Measurements from ENCODE around the gene MSRB1.
"Not testable (repeated sequence)": the region's sequence is repeated elsewhere in the genome, so short reads cannot be mapped to it uniquely, and the experiment has no call there.

MSRB1 gene

DNA sequence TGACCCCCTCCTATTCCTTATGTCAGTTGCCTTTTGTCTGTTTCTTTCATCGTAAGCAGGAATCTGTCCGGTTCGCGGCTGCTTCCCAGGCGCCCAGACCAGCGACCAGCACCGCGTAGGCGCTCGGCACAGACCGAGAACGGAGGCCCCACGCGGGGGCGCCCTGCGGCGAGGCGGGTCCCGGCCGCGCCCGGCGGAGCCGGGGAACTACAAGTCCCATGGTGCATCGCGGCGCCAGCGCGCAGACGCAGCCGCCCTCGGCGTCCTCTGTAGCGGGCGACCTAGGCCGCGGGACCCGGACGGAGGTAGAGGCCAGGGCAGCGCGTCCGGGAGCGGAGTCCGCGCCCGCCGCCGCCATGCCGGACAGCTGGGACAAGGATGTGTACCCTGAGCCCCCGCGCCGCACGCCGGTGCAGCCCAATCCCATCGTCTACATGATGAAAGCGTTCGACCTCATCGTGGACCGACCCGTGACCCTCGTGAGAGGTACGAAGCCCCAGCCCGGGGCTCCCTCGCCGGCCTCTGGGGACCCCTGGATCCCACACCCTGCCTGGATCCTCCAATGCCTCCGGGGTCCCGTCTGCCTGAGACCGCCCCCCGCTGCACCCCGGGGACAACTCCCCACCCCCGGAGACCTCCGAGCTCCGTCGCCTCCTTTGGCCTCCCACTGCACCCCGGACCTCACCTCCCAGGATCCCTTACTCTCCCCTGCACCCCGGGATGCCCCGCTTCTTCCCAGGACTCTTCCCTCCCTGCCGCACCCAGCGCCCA is 16.5 kb upstream of the MSRB1 start, which contains the start of gene NDUFB10:
Gene NDUFB10, plus strand, starts transcription at position 270 of the 771 bp plus-strand sequence. Its CDS starts 87 bp downstream, at position 357.
- H3K27me3 ChIP-seq (ENCODE audit: control insufficient read depth, insufficient read depth, low read length): no peaks in the 10 kb centered on the region
- peaks cover 1% of the 10 kb centered on the region; the same call in 1 of the 2 replicates for H3K4me1 ChIP-seq (ENCODE audit: control insufficient read depth, insufficient read depth, low read length)
- H3K27ac ChIP-seq (ENCODE audit: low read length): no peak within 1 kb of the TSS
- WGBS (ENCODE audit: insufficient coverage, insufficient read length): no CpG with 5 or more reads among the region's 79 CpGs
- no peaks in the 10 kb centered on the region for H3K9me3 ChIP-seq (ENCODE audit: control insufficient read depth, insufficient read depth, low read length)
- H3K4me3 ChIP-seq (ENCODE audit: low read length): peak within 1 kb of the TSS; percentile 77; the same call in 1 of the 2 replicates
- peaks cover 18% of the 10 kb centered on the region; the same call in 1 of the 2 replicates for H3K36me3 ChIP-seq (ENCODE audit: control insufficient read depth, insufficient read depth, low read length)
- peak; percentile 79 for DNase-seq (ENCODE audit: low read depth, low spot score)

DNA sequence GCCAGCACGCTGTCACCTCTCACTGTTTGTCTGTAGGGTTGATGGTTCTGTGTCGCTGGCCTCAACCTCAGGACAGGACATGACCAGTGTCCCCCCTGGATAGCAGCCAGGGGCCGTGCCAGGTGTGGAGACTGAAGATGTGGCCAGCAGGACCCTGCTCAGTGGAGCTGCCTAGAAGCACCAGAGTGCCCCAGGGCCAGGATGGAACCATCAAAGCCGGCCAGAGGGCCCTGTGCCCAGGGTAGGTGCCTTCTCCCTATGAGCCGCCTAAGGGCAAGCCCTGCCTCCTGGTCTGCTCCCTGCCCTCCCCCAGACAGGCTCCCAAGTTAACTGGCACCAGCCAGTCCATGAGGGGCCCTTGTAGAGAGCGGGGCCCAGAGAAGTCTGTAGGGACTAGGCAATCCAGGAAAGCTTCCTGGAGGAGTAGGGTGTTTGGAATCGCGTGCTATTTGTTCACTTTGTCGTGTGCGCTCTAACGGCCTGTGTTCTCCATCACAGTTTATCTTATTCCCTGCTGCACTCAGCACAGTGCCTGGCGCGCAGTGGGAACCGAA is 15.8 kb upstream of the MSRB1 start:
- Histone ChIP-seq H3K4me1 (ENCODE audit: control insufficient read depth, insufficient read depth, low read length) (peaks cover 1% of the 10 kb centered on the region; the same call in 1 of the 2 replicates), H3K27ac (ENCODE audit: low read length) (no peak overlapping the region), H3K4me3 (ENCODE audit: low read length) (peak overlapping the region; percentile 77; the same call in 1 of the 2 replicates), H3K27me3 (ENCODE audit: control insufficient read depth, insufficient read depth, low read length) (no peaks in the 10 kb centered on the region), H3K36me3 (ENCODE audit: control insufficient read depth, insufficient read depth, low read length) (peaks cover 14% of the 10 kb centered on the region; the same call in 1 of the 2 replicates), H3K9me3 (ENCODE audit: control insufficient read depth, insufficient read depth, low read length) (no peaks in the 10 kb centered on the region)
- DNase-seq (ENCODE audit: low read depth, low spot score): no peak
- no CpG with 5 or more reads among the region's 14 CpGs for WGBS (ENCODE audit: insufficient coverage, insufficient read length)

DNA sequence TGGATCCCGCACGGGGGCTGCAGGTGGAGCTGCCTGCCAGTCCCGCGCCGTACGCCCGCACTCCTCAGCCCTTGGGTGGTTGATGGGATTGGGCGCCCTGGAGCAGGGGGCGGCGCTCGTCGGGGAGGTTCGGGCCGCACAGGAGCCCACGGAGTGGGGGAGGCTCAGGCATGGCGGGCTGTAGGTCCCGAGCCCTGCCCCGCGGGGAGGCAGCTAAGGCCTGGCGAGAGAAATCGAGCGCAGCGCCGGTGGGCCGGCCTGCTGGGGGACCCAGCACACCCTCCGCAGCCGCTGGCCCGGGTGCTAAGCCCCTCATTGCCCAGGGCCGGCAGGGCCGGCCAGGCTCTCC is 15.1 kb upstream of the MSRB1 start:
- peaks cover 11% of the 10 kb centered on the region; the same call in 1 of the 2 replicates for H3K36me3 ChIP-seq (ENCODE audit: control insufficient read depth, insufficient read depth, low read length)
- not testable (repeated sequence) for H3K9me3 ChIP-seq (ENCODE audit: control insufficient read depth, insufficient read depth, low read length); DNase-seq (ENCODE audit: low read depth, low spot score); H3K4me1 ChIP-seq (ENCODE audit: control insufficient read depth, insufficient read depth, low read length); H3K27me3 ChIP-seq (ENCODE audit: control insufficient read depth, insufficient read depth, low read length); H3K4me3 ChIP-seq (ENCODE audit: low read length); H3K27ac ChIP-seq (ENCODE audit: low read length)
- WGBS (ENCODE audit: insufficient coverage, insufficient read length): no CpG with 5 or more reads among the region's 30 CpGs

DNA sequence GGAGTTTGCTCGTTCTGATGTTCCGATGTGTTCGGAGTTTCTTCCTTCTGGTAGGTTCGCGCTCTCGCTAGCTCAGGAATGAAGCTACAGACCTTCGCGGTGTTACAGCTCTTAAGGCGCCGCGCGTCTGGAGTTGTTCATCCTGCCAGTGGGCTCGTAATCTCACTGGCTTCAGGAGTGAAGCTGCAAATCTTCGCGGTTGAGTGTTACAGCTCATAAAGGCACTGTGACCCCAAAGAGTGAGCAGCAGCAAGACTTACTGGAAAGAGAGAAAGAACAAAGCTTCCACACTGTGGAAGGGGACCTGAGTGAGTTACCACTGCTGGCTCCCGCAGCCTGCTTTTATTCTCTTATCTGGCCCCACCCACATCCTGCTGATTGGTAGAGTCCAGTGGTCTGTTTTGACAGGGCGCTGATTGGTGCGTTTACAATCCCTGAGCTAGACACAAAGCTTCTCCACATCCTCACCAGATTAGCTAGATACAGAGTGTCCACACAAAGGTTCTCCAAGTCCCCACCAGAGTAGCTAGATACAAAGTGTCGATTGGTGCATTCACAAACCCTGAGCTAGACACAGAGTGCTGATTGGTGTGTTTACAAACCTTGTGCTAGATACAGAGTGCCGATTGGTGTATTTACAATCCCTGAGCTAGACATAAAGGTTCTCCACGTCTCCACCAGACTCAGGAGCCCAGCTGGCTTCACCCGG is 14.6 kb upstream of the MSRB1 start:
- not testable (repeated sequence) for H3K9me3 ChIP-seq (ENCODE audit: control insufficient read depth, insufficient read depth, low read length); H3K27me3 ChIP-seq (ENCODE audit: control insufficient read depth, insufficient read depth, low read length); H3K36me3 ChIP-seq (ENCODE audit: control insufficient read depth, insufficient read depth, low read length); DNase-seq (ENCODE audit: low read depth, low spot score); H3K27ac ChIP-seq (ENCODE audit: low read length); H3K4me3 ChIP-seq (ENCODE audit: low read length); H3K4me1 ChIP-seq (ENCODE audit: control insufficient read depth, insufficient read depth, low read length)
- WGBS (ENCODE audit: insufficient coverage, insufficient read length): no CpG with 5 or more reads among the region's 22 CpGs

DNA sequence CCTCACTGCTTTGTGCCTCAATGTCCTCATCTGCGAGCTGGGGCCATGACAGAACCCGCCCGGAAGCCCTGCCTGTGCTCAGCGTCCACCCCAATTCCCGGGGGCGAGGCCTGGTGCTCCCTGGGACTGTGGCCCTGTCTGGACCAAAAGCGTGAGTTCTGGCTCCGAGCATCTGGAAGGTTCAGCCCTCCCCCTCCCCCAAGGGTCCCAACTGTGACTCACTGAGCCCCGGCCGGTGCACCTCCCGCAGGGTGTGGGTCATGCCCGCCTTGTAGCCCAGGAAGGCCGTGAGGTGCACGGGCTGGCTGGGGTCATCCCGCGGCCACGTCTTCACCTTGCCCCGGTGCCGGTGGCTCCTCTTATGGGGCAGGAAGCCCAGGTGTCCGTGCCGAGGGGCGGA is 10.7 kb upstream of the MSRB1 start:
- Histone ChIP-seq H3K4me1 (ENCODE audit: control insufficient read depth, insufficient read depth, low read length) (peaks cover 2% of the 10 kb centered on the region; the same call in 1 of the 2 replicates), H3K36me3 (ENCODE audit: control insufficient read depth, insufficient read depth, low read length) (no peaks in the 10 kb centered on the region), H3K4me3 (ENCODE audit: low read length) (no peak overlapping the region), H3K27ac (ENCODE audit: low read length) (no peak overlapping the region), H3K9me3 (ENCODE audit: control insufficient read depth, insufficient read depth, low read length) (no peaks in the 10 kb centered on the region), H3K27me3 (ENCODE audit: control insufficient read depth, insufficient read depth, low read length) (no peaks in the 10 kb centered on the region)
- DNase-seq (ENCODE audit: low read depth, low spot score): no peak
- no CpG with 5 or more reads among the region's 22 CpGs for WGBS (ENCODE audit: insufficient coverage, insufficient read length)

DNA sequence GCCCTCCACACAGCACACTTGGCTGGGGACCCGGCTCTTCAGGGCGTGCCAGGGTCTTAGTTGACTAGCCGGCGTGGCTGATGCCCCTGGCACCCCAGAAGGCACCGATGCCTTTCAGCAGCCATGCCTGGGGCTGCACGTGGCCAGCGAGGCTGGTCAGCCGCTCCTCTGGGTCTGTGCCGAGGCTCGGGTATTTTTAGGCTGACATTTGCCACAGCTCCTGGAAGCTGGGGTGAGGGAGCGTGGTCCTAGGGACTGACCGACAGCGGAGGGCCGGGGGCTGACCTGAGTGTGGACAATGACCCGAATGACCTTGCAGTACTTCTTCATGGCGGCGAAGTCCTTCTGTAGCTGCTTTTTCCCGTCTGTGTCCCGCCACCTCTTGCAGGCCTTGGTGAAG is 7.6 kb upstream of the MSRB1 start:
- Histone ChIP-seq H3K4me3 (ENCODE audit: low read length) (no peak overlapping the region), H3K4me1 (ENCODE audit: control insufficient read depth, insufficient read depth, low read length) (peaks cover 2% of the 10 kb centered on the region; the same call in 1 of the 2 replicates), H3K27ac (ENCODE audit: low read length) (no peak overlapping the region), H3K9me3 (ENCODE audit: control insufficient read depth, insufficient read depth, low read length) (no peaks in the 10 kb centered on the region), H3K36me3 (ENCODE audit: control insufficient read depth, insufficient read depth, low read length) (no peaks in the 10 kb centered on the region), H3K27me3 (ENCODE audit: control insufficient read depth, insufficient read depth, low read length) (no peaks in the 10 kb centered on the region)
- WGBS (ENCODE audit: insufficient coverage, insufficient read length): no CpG with 5 or more reads among the region's 19 CpGs
- DNase-seq (ENCODE audit: low read depth, low spot score): no peak

DNA sequence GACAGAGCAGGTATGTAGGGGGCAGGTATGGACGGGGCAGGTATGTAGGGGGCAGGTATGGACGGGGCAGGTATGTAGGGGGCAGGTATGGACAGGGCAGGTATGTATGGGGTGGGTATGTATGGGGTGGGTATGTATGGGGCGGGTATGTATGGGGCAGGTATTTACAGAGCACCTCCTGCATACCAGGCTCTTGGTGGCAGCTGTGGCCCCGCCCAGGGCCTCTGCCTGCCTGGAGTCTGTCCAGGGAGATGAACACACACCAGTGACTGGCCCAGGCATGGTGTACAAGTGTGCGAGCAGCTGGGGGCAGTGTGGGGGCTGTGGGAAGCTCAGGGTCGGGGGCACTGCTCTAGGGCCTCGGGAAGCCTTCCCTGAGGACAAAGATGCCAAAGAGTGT is 7.0 kb upstream of the MSRB1 start:
- H3K27me3 ChIP-seq (ENCODE audit: control insufficient read depth, insufficient read depth, low read length): no peaks in the 10 kb centered on the region
- WGBS (ENCODE audit: insufficient coverage, insufficient read length): no CpG with 5 or more reads among the region's 7 CpGs
- H3K4me3 ChIP-seq (ENCODE audit: low read length): no peak overlapping the region
- H3K9me3 ChIP-seq (ENCODE audit: control insufficient read depth, insufficient read depth, low read length): no peaks in the 10 kb centered on the region
- no peak overlapping the region for H3K27ac ChIP-seq (ENCODE audit: low read length)
- no peak for DNase-seq (ENCODE audit: low read depth, low spot score)
- peaks cover 2% of the 10 kb centered on the region; the same call in 1 of the 2 replicates for H3K4me1 ChIP-seq (ENCODE audit: control insufficient read depth, insufficient read depth, low read length)
- H3K36me3 ChIP-seq (ENCODE audit: control insufficient read depth, insufficient read depth, low read length): no peaks in the 10 kb centered on the region

DNA sequence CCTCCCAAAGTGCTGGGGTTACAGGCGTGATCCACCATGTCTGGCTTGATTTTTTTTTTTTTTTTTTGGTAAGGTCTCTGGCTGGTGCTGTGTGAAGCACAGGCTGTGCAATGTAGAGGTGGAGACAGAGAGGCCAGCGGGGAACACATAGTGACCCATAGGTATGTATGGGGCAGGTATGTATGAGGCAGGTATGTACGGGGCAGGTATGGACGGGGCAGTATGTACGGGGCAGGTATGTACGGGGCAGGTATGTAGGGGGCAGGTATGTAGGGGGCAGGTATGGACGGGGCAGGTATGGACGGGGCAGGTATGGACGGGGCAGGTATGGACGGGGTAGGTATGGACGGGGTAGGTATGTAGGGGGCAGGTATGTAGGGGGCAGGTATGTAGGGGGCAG is 6.5 kb upstream of the MSRB1 start:
- no CpG with 5 or more reads among the region's 11 CpGs for WGBS (ENCODE audit: insufficient coverage, insufficient read length)
- Histone ChIP-seq H3K4me1 (ENCODE audit: control insufficient read depth, insufficient read depth, low read length) (peaks cover 1% of the 10 kb centered on the region; the same call in 1 of the 2 replicates), H3K9me3 (ENCODE audit: control insufficient read depth, insufficient read depth, low read length) (no peaks in the 10 kb centered on the region), H3K27ac (ENCODE audit: low read length) (no peak overlapping the region), H3K4me3 (ENCODE audit: low read length) (no peak overlapping the region), H3K27me3 (ENCODE audit: control insufficient read depth, insufficient read depth, low read length) (no peaks in the 10 kb centered on the region), H3K36me3 (ENCODE audit: control insufficient read depth, insufficient read depth, low read length) (no peaks in the 10 kb centered on the region)
- DNase-seq (ENCODE audit: low read depth, low spot score): no peak

DNA sequence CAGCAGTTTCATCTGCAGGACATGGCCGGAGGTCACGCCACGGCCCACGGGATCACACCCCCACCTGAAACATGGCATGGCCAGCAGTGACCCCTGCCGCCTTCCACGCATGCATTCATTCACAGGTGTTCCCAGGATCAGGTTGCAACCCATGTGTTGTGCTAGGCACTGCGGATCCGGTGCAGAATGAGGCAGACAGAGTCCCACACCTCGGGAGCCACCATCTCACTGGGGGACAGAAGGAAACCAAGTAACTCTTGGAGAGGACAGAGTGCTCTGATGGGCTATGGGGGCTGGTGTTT is 4.3 kb upstream of the MSRB1 start:
- no peak for DNase-seq (ENCODE audit: low read depth, low spot score)
- WGBS (ENCODE audit: insufficient coverage, insufficient read length): no CpG with 5 or more reads among the region's 9 CpGs

DNA sequence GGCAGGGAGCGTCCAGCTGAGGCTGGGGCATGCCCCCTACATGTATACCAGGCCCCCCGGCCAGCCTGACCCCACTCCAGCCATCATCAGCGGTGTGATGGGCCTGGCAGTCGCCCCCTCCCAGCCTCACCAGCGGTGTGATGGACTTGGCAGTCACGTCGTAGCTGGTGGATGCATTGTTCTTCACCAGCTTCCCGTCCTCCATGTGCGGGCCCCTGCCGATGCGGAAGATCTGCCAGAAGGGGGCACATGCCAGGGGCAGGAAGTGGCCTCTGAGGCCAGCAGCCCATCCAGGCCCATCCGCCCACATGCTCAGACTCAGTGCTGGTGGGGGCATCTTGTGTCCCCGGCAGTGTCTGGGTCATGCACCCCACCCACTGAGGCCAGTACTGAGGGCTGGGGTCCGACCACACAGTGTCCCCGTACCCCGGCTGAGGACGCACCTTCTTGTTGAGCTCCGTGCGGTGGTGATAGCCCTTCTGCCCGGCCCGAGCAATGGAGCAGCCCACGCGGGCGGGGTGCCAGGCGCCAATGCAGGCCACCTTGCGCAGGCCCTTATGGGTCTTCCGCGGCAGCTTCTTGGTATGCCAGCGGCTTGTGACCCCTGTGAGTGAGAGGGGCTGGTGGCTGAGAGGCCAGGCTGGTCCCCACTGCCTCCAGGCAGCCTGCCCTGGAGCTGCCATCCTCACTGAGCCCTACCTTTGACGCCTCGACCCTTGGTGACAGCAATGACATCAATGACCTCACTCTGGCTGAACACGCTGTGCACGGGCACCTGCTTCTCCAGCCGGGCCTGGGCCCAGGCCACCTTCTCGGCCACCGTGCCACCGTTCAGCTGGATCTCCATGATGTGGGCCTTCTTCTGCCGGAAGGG is 3.7 kb upstream of the MSRB1 start:
- Histone ChIP-seq H3K27me3 (ENCODE audit: control insufficient read depth, insufficient read depth, low read length) (no peaks in the 10 kb centered on the region), H3K4me3 (ENCODE audit: low read length) (no peak overlapping the region), H3K27ac (ENCODE audit: low read length) (no peak overlapping the region), H3K36me3 (ENCODE audit: control insufficient read depth, insufficient read depth, low read length) (no peaks in the 10 kb centered on the region), H3K9me3 (ENCODE audit: control insufficient read depth, insufficient read depth, low read length) (no peaks in the 10 kb centered on the region), H3K4me1 (ENCODE audit: control insufficient read depth, insufficient read depth, low read length) (0 out of 2 replicates have a peak, but pooled peaks cover 3% of the 10 kb centered on the region)
- DNase-seq (ENCODE audit: low read depth, low spot score): no peak
- no CpG with 5 or more reads among the region's 38 CpGs for WGBS (ENCODE audit: insufficient coverage, insufficient read length)

More for the DNA sequence above, 4.3 kb upstream of the MSRB1 start:
- Histone ChIP-seq H3K27ac (ENCODE audit: low read length) (no peak overlapping the region), H3K27me3 (ENCODE audit: control insufficient read depth, insufficient read depth, low read length) (no peaks in the 10 kb centered on the region), H3K4me1 (ENCODE audit: control insufficient read depth, insufficient read depth, low read length) (0 out of 2 replicates have a peak, but pooled peaks cover under 1% of the 10 kb centered on the region), H3K4me3 (ENCODE audit: low read length) (no peak overlapping the region), H3K9me3 (ENCODE audit: control insufficient read depth, insufficient read depth, low read length) (no peaks in the 10 kb centered on the region), H3K36me3 (ENCODE audit: control insufficient read depth, insufficient read depth, low read length) (no peaks in the 10 kb centered on the region)

Data from iPS DF 6.9 (cell line).